ENCODE measurements around the gene NFATC1. TPM values are rescaled to one million over a fixed set of nuclear protein-coding genes. Genes with fewer than 3 reads are reported as not detected.

The NFATC1 gene
- polyA plus RNA-seq, 4 donors = 5.5 to 14.8 (median 7.1) TPM

DNA sequence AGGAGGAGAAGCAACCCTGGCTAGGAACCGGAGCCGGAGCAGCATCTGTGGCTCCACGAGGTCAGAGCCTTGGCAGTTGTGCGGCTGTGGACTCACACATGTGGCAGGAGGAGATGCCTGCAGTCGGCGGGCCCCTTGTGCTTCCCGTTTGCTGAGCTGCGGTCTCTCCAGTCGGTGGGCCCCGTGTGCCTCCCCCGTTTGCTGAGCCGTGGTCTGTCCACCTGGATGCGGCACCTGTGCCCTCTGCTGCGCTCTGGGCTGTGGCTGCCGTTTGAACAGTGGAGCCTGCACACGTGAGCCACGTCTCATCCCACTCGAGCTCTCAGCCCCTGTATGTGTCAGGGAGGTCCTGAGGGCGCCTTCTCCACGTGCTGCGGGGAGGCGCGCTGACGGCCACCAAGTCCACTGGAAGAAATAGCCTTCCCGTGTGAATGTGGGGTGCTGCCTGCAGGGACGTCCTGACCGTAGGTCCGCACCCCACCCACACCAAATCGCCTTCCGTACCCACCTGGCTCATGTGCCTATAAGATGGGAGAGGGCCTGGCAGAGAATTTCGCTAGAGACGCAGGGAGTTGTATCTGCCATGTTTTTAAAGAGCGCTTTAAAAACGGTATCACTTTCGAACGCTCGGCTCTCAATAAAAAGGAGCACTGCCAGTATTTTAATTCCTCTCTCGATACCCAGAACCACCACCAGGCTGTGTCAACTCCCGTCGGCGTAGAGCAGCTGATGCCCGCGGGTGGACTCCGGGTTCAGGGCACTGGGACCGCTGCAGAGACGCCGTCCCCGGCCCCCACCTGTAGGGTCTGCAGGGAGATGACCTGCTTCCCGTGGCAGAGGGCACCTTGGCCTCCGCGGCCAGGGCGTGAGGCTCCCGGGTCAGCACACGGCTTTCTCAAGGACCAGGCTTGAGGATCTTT, 117.0 kb downstream of the NFATC1 start:
- DNase-seq (ENCODE audit: low read depth in 4 of 4, low spot score in 3 of 4) = no peak

DNA sequence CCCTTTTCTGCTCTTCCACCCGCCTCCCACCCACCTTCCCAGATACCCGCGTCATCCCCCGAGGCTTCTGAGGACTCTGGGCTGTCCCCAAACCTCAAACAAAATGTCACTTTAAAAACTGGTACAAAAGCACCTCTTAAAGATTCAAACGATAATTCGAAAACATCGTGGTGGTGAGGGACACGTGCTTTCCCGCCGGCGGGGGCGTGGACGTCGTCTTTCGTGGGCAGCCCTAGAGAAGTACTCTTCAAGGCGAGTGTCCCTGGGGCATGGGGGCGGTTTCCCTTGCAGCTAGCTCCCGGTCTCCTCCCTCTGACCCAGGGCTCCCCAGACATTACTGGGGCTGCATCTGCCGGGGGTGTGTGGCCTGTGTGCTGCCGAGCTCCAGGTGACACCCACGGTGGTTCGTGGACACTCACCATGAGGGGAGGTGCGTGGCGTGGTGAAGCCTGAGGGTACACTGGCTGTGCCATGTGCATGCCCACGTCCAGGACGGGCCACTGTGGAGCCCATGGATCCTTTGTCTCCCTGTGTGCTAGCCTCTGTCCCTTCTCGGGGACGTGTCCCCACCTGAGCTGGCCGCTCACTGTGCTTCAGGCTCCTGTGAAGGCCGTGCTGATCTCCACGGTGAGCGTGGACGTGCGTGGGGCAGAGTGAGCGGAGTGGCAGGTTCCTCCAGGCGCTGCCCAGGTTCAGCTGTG, 117.8 kb downstream of the NFATC1 start:
- DNase-seq (ENCODE audit: low read depth in 4 of 4, low spot score in 3 of 4) = no peak

DNA sequence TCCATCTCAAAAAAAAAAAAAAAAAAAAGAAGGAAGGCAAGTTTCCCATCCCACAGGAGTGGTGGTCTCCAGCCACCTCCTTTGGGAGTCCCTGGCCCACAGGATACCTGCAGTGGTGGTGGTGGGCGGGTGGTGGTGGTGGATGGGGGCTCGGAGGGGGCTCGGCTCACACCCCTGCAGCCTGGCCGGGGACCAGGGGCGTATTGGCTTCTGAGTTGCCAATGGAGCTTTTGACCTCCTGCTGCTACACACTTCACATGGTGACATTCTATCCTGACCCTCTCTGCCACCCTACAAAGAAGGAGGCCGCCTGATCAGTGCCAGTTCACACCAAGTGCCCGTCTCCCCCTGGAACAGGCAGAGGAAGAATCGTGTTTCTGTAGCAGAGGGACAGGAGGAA, 119.6 kb downstream of the NFATC1 start:
- DNase-seq (ENCODE audit: low read depth in 4 of 4, low spot score in 3 of 4) = no peak

DNA sequence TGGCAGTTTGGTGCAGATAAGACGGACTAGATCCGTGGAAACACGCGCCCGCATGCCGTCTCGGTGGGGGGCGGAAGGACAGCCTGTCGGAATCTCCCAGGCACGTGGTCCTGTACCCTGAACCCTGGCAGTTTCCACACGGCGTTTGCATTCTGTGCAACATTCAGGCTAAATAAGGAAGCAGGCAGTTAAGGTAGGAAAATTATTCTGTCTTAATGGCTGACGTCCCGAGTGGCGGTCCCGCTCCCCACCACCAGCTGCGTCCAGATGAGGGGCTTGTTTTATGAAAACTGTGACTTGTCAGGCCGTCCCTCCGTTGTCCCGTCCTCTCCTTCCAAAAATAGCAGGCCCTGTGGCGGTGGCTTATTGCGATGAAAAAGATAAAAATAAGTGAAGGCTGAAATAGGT, 120.2 kb downstream of the NFATC1 start:
- no peak for DNase-seq (ENCODE audit: low read depth in 4 of 4, low spot score in 3 of 4)

DNA sequence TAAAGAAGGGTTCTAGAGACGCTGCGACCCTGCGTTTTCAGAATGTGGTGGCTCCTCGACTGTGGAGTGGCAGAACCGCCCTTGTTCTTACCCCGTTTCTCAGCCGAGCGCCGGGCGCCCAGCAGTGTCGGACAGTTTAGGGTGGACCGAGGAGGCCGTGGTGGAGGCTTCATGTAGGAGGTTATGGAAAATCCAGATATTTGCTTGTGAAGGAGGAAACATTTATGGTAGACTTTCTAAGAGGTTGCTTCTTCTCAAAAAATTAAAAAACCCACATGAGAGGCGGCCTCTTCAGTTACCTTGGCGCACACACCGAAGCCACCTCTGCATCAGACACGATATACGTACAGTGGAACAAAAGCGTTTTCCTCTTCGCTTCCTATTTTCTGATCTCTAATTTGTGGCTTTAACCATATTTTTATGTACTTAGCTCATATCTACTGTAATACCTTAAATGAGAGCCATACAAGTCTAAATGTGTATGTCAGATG, 120.8 kb downstream of the NFATC1 start:
- DNase-seq (ENCODE audit: low read depth in 4 of 4, low spot score in 3 of 4) = no peak

DNA sequence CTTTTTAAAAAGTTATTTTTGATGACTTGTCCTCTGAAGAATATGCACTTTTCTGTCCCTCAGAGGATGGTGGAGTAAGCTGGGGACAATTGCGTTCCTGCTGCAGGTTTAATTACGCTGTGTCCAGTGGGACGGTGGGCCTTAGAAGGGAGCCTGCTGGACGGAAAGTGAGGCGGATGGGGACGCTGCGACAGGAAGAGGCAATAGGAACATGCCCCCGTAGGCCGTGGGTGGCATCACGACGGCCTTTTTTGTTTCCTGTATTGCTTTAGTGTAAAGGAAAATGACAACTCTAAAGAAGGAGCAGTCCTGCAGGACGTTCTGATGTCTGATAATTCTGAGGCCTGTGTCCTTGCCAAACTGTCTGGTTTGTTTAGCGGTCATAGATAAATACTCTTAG, 121.6 kb downstream of the NFATC1 start:
- no peak for DNase-seq (ENCODE audit: low read depth in 4 of 4, low spot score in 3 of 4)

DNA sequence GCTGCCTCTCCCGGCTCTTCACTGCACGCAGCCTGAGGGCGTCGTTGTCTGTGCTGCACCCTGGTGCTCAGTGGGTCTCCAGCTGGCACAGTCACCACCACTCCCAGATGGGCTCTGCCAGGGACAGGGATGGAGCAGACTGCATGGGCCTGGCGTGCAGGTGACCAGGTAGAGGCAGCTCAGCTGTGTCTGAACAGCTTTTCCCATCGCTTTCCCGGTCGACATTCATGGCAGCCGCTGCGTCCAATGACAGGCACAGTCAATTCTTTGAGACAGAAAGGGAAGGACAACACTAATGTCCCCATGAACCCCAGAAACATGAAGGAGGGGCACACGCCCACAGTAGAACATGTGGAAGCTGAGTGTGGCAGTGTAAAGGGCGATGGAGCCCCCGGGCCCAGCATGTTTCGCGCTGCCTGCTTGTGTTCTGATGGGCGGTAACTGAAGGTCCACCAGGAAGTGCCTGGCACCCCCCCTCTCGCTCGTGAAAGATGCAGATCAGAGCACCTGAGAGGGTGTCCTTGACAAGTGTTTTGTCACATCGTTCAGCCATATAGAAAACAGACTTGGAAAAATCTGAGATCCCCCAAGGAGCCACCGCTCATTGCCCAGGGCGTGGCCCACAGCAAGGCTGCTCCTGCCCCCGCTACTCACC, 122.4 kb downstream of the NFATC1 start:
- no peak for DNase-seq (ENCODE audit: low read depth in 4 of 4, low spot score in 3 of 4)

DNA sequence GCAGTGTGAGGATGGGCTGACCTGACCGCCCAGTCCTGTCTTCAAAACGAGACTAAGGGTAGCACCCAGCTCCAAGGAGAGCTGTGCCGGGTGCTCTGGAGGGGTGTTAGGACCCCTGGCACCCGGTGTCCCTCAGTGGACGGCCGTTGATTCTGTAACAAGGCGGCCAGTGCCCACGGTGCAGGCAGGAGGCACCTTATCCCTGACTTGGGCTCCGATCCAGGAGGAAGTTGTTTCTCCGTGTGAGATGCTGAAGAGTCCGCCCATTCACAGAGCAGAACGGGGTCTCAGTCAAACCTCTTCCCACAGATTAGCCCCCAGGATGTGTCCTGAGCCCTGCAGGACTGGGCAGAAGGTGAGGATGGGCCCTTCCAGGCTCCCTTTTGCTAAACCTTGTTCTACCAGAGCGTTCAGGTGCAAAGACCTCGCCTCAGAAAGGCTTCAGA, 123.0 kb downstream of the NFATC1 start:
- DNase-seq (ENCODE audit: low read depth in 4 of 4, low spot score in 3 of 4) = no peak

DNA sequence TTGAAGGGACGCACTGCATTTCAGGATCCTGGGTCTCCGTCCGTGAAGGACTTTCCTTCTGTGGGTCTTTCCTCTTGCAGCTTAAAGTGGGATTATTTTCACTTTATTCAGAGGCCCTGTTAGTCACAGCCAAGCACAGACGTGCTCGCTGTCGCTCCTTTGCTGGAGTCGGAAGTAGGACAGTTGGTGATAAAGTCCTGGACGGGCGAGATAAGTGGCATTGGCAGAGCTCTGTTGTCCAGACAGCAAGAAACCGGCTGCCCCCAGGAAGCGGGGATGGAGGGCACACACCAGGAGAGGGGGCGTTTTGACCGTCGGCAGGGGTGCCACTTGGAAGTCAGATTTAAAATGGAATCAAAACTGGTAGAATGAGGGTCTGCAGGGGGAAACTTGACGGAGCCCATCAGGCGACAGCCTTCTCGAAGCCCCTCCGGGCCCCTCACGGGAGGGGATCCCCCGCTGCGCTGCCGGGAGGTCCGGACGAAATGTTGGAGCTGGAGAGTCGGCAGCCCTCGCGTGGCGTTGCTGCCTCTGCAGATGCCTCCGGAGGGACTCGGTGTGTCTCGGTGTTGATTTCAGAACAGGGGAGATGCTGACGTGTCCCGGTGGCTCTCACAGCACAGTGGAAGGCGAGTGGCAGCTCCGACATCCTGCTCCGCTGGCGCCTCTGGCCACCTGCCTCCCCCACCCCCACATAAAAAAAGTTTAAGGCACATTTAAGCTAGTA, 124.2 kb downstream of the NFATC1 start:
- DNase-seq (ENCODE audit: low read depth in 4 of 4, low spot score in 3 of 4) = no peak

DNA sequence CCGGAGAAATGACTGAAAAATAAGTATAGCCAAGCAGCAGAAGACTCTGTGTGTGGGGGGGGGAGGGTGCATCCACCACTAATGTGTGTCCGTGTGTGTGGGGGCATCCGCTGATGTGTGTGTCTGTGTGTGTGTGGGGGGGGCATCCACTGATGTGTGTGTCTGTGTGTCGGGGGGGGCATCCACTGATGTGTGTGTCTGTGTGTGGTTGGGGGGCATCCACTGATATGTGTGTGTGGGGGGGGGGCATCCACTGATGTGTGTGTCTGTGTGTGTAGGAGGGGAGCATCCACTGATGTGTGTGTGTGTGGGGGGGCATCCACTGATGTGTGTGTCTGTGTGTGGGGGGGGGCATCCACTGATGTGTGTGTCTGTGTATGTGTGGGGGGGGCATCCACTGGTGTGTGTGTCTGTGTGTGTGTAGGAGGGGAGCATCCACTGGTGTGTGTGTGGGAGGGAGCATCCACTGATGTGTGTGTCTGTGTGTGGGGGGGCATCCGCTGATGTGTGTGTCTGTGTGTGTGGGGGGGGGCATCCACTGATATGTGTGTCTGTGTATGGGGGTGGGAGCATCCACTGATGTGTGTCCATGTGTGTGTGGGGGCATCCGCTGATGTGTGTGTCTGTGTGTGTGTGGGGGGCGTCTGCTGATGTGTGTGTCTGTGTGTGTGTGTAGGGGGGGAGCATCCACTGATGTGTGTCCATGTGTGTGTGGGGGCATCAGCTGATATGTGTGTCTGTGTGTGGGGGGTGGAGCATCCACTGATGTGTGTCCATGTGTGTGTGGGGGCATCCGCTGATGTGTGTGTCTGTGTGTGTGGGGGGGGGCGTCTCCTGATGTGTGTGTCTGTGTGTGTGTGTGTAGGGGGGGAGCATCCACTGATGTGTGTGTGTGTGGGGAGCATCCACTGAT, 125.0 kb downstream of the NFATC1 start:
- no peak for DNase-seq (ENCODE audit: low read depth in 4 of 4, low spot score in 3 of 4)

DNA sequence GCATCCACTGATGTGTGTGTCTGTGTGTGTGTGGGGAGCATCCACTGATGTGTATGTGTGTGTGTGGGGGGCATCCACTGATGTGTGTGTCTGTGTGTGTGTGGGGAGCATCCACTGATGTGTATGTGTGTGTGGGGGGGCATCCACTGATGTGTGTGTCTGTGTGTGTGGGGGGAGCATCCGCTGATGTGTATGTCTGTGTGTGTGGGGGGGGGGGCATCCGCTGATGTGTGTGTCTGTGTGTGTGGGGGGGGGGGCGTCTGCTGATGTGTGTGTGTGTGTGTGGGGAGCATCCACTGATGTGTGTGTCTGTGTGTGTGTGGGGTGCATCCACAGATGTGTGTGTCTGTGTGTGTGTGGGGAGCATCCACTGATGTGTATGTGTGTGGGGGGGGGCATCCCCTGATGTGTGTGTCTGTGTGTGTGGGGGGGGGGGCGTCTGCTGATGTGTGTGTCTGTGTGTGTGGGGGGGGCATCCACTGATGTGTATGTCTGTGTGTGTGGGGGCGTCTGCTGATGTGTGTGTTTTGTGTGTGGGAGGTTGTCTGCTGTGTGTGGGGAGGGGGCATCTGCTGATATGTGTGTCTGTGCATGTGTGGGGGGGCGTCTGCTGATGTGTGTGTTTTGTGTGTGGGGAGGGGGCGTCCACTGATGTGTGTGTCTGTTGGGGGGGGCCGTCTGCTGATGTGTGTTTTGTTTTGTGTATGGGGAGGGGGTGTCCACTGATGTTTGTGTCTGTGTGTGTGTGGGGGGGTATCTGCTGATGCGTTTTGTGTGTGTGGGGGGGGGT, 125.9 kb downstream of the NFATC1 start:
- DNase-seq (ENCODE audit: low read depth in 4 of 4, low spot score in 3 of 4) = no peak

DNA sequence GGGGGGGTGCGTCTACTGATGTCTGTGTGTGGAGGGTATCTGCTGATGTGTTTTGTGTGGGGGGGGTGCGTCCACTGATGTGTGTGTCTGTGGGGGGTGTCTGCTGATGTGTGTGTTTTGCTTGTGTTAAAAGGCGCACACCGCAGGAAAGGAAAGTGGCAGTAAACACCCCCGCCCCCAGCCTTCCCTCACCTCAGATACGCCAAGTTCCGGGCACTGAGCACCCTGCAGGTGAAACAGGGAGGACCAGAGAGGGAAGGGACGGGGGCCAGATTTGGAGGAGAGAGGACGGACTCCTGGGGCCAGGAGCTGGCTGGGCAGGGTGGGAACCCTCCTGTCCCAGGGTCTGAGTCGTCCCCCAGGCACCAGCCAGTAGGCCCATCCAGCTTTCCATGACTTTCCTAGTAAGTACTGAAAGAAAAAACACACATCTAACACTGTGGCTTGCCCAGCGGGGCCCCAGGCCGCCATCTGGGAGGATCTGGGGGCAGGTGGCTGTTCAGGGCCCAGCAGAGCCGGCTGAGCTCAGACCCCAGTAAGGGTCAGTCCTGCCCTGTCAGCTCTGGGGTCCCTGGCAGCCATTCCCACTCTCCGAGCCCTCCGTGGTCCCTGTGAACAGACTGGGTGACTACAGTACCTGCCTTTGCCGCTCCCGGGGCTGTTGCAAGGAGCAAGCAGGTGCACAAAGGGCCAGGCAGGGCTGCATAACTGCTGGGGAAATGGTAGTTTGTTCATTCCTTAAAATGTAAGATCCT, 126.9 kb downstream of the NFATC1 start:
- no peak for DNase-seq (ENCODE audit: low read depth in 4 of 4, low spot score in 3 of 4)

DNA sequence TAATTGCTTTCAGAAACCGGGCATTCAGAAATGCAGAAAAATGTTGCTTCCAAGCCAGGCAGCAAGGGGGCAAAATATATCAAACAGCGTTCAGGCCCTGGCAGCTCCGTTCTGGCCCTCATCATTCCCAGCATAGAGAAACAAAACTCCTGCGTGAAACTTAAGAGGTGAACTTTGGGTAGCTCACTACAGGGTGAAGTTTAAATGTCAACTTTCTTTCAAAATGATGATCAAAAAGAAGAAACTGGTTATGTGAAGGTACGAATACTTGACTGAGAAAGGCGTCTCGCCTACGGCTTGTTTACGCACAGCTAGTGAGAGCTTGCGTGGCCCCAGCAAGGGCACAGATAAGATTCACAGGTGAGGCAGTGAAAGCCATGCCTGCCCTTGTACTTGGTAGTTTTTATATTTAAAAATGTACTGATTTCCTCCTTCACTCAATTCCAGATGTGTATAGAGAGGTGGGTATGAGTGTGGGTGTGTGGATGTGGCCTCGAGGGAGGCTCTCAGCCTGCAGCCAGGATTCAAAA, 127.5 kb downstream of the NFATC1 start:
- DNase-seq (ENCODE audit: low read depth in 4 of 4, low spot score in 3 of 4) = no peak

DNA sequence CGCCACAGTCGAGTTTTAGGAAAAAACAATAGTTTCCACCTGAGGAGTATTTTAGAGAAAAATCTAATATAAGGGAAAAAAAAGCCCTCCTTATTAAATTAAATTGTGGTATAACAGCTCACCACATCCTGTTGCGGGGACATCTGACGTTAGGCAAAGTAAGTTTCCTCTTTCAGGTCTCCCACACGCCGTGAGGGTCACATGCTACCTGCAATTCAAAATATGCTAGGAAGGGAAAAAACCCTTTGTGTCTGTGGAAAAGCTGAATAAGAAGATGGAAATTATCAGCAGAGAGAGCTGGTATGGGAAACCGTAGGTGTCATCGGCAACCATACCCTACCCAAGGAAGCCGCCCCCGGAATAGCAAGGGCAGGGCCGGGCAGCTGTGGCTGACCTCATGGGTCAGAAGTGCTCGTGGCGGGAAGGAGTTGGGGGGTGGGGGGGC, 128.0 kb downstream of the NFATC1 start:
- no peak for DNase-seq (ENCODE audit: low read depth in 4 of 4, low spot score in 3 of 4)

DNA sequence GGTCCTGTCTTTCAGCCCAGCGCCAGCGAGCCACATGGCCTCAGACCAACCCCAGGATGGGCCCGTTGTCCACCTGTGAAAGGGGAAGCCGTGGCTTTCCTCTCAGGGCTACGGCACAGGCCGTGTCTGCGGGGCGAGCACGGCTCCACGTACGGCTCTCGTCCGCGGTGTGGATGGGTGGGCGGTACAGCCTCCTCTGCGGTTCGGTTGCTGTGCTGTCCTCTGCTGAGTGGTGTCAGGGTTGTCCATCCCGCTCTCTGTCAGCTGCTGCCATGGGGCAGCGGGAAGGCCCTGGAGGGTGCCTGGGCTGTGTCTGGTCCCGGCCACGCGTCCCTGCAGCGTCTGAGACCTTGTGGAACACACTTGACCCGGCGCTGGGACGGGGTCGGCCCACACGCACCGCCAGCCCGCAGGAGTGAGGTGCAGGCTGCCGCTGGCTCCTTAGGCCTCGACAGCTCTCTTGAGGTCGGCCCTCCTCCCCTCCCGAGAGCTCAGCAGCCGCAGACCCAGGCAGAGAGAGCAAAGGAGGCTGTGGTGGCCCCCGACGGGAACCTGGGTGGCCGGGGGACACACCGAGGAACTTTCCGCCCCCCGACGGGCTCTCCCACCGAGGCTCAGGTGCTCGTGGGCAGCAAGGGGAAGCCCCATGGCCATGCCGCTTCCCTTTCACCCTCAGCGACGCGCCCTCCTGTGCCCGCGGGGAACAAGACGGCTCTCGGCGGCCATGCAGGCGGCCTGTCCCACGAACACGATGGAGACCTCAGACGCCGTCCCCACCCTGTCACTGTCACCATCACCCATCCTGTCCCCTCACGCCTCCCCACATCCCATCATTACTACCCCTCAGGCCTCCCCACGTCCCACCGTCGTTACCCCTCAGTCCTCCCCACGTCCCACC, 128.7 kb downstream of the NFATC1 start:
- DNase-seq (ENCODE audit: low read depth in 4 of 4, low spot score in 3 of 4) = no peak

DNA sequence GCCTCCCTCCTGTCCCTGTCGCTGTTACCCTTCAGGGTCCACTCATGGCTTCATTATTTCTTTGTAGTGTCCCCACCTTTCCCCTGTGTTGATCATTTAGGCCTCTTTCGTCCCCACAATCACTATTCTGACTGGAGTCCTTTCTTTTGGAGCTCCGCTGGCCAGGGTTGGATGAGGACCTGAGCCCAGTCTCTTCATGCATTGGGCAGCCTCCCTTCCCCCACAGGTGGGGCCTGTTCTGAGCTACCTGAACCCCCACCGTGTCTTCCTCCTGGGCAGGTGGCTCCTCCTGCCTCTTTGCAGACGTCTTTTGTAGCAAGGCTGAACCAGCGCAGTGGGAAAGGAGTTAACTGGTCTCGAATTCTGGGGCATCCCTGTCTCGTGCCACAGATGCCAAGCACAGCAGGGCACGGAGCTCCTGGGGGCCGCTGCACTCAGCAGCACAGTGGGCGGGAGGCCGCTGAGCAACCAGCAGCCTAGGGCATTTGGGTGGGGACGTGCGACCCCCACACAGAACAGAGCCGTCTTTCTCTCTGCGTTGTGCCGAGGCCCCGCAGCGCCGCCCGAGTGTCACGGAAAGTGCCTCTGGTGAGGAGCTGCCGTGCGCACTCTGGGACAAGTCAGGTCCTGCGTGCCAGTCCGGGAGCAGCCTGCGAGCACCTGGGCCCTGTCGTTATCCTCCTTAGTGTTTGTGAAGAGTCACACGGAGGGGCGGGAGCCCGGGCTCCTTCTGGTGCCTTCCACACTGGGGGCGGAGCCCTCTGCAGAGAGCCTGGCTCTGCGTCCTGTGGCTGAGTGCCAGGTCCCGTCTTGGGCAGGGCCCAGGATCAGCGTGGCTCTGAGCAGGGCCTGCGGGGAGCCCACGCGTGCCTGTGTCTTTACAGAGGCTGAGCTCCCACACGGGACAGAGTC, 130.1 kb downstream of the NFATC1 start:
- DNase-seq (ENCODE audit: low read depth in 4 of 4, low spot score in 3 of 4) = no peak

All from left renal pelvis (tissue), 4 donors.